Activated CD4-positive, CD25-positive, alpha-beta regulatory T cell treated with anti-CD3 and anti-CD28 coated beads, Interleukin-2, amount 50 U/mL, for 16 hours (primary cell): Measurements from ENCODE around the gene USO1.
"Not testable (repeated sequence)": the region's sequence is repeated elsewhere in the genome, so short reads cannot be mapped to it uniquely, and the experiment has no call there.

Experiments
- DNase-seq: peaks from one replicate; pipeline ENCODE4 v3.0.0-alpha.2; 2020; ENCODE audit warnings: low read depth, low spot score

The USO1 gene

GRCh38 chr4:75710246-75710645 lies 14.1 kb upstream of the USO1 start:
- DNase-seq = no peak

- no peak for DNase-seq
Observed at GRCh38 chr4:75714011-75714410, 10.4 kb upstream of the USO1 start.

GRCh38 chr4:75714704-75715103 lies 9.7 kb upstream of the USO1 start:
- DNase-seq = no peak

DNA sequence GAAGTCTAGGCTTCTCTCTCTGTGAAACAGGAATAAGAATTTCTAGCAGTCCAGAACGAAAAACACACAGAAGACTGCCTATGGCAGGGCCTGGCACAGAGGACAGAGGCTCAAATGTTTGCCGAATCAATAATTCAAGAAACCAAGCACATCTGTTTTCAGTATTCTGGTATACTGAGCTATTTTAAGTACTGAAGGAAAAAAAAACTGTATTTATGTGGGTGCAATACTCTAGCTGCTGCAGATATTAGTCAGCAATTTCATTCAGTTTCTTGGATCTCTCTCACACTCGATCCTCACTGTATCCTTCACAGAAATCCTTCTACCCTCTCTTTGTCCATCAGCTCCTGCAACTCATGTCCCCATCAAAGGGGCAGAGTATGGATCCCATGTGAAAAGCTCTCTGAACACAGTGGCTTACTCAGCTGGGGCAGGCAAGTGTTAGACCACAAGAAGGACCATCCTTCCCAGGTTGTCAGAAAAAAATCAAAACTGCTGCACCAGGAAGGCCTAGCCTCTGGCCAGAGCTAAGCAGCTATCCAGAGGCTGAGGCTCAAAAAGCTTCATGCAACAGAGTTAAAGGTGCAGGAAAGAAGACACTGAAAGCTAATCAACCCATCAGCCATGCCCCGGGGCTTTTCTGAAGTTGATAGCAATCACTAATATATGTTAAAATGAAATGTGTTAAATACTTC lies 9.1 kb upstream of the USO1 start:
- no peak for DNase-seq

DNA sequence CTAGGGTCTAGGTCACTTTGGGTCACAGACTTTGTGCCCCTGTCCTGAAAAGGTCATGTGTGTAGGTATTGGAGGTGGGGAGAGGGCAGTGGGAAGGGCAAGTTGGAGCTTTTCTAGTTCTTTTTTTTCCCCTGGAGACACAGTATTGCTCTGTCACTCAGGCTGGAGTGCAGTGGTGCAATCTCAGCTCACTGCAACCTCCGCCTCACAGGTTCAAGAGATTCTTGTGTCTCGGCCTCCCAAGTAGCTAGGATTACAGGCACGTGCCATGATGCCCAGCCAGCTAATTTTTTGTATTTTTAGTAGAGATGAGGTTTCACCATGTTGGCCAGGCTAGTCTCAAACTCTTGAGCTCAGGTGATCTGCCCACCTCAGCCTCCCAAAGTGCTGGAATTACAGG lies 8.3 kb upstream of the USO1 start:
- DNase-seq = not testable (repeated sequence)

DNA sequence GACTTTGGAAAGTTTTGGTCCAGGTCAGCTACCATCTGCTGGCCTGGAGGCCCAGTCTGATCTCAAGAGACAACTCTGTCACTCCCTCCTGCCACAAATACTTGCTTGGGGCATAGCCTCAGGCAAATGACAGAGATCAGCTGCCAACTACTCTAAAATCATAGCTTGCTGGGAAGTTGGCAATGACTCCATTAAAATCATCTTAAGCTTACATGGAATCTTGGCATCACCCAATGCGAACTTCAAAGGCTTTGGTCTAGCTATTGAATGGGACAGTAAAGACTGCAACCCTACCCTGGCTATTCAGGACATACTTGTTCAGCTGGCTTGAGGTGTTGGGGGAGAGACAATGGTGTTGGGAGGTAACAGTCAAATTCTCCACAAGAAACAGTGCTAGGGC lies 7.0 kb upstream of the USO1 start:
- no peak for DNase-seq

DNA sequence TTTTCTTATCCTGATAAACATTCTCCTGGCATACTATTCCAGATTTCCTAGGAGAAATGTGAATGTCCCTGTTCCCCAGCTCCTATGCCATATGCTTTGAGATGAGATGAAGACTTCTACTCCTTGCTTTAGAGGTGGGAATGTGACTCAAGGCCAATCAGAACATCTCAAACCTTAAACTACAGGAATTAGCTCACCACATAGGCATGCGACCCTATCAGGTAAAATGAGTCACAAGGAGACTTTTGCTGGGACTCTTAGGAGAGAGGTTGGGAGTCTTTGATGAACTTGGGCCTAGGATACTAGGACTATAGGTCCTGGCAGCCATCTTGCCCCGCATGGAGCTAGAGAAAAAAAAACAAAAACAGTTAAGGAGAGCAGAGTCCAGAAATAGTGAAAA lies 5.8 kb upstream of the USO1 start:
- DNase-seq = no peak

DNA sequence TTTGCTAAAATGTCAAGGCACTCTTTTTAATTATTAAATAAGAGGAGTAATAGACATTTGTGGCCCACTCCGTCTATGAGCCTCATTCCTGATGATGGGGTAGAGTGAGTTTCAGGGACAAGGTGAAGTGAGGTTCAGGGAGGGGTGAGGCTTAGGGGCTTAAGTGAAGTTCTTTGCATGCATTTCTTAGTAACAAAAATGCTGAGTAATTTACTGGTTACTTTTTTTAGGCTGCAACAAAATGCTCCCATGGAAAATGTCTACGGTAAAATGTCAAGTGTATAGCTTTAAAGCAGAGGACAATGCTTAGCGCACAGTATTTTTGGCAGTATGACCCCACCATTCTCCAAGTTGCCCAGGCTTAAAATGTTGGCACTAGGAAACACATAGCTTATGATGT lies 2.0 kb upstream of the USO1 start:
- DNase-seq = no peak

DNA sequence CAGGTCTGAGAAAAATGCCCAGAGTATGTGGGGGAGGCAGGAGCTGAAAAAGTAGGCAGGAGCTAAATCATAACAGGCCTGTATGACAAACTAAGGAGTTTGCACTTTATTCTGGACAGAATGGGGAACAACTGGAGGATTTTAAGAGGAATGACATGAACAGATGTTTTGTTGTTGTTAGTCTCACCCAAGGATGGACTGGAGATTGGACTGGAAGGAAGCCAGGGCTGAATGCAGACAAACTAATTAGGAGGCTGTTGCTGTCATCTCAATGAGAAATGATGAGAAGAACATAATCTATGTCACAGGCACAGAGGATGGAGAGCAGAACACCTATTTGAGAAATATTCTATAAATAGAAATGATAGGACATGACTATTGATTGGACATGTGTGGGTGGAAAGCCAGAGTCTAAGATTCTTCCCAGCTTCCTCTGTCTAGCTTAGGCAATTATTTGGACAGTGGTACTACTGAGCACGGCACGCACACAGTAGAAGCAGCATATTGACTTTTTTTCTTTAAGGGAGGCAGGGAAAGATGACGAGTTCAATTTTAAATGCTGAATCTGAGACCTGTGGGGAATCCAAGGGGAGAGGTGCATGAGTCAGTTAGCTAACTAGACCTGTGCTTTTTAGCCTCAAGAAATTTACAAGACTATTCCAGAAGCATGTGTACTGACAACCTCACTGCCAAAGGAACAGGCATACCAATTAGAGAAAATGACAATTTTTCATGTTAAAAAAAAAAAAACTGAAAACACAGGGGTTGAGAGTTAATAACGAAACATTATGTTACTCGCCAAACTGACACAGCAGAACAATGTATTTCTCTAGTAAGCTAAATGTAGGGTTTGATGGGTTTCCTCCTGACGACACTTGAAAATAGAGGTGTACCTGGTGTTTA lies 963 bp upstream of the USO1 start:
- no peak for DNase-seq

- peak; percentile 11 for DNase-seq
Observed at GRCh38 chr4:75724867-75725724, 719 bp downstream of the USO1 start.

DNA sequence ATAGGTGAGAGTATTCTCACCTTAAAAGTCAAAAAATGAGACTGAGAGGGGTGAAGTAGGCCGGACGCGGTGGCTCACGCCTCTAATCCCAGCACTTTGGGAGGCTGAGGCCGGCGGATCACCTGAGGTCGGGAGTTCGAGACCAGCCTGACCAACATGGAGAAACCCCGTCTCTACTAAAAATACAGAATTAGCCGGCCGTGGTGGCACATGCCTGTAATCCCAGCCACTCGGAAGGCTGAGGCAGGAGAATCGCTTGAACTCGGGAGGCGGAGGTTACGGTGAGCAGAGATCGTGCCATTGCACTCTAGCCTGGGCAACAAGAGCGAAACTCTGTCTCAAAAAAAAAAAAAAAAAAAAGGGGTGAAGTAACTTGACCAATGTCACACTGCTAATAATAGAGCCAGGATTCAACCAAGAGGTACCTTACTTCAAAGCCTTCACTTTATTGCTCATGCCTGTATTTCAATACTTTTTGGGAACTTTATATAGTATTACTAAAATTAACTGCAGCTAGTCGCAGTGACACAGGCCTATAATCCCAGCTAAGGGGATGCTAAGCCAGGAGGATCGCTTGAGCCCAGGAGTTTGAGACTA lies 1.7 kb downstream of the USO1 start:
- DNase-seq = not testable (repeated sequence)

DNA sequence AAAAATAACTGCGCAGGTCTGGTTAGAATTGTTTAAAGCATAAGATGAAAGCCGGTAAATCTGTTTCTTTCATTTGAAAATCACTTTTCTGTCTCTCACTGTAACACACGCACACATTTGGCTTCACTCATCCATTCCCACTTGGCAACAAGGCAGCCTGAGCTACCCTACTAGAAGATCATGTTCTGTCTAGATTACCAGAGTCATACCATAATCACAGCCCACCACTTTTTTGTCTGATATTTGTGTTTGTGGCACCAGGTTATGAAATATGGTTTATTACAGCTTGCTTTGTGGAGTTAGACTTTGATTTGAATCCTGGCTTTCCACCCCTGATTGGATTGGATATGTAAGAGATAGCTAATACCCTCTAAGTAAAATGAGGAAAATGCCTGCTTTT lies 2.2 kb downstream of the USO1 start:
- no peak for DNase-seq

DNA sequence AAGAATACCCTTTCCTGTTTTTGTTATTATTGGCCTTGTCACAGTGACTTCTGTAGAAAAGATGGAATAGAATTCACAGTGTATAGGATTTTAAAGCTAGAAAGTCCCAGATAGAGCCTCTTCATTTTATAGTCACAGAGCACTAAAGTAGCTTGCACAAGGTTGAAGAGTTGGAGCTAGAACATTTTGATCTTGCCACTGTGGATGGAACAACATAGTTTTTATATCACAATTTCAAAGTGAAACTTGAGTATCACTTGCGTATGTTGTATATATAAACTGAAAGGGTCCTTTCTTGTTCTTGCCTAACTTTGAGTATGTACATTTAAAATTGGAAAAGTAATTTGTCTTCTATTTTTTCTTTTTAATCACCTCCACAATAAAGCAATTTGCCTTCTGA lies 2.7 kb downstream of the USO1 start:
- DNase-seq = no peak

- no peak for DNase-seq
Observed at GRCh38 chr4:75729836-75730235, 5.5 kb downstream of the USO1 start.

- no peak for DNase-seq
Observed at GRCh38 chr4:75733369-75733768, 9.0 kb downstream of the USO1 start.

- no peak for DNase-seq
Observed at GRCh38 chr4:75735525-75735924, 11.1 kb downstream of the USO1 start.

DNA sequence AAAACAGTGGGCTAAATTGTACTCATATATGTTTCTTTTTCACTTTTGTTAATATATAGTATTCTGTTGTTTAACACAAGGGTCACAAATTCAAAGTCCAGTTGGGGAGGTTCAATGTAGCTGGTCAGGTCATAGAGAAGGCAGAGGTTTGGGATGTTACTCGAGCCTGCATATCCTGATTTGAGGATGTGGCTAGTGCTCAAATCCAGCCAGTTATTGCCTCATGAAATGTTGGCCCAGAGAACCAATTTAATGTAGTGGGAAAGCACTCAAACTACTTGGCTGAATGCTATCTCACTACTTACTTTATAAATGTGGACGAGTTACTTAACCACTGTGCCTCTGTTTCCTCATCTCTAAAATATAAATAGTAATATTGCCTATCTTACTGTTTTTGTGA lies 12.5 kb downstream of the USO1 start:
- DNase-seq = no peak

DNA sequence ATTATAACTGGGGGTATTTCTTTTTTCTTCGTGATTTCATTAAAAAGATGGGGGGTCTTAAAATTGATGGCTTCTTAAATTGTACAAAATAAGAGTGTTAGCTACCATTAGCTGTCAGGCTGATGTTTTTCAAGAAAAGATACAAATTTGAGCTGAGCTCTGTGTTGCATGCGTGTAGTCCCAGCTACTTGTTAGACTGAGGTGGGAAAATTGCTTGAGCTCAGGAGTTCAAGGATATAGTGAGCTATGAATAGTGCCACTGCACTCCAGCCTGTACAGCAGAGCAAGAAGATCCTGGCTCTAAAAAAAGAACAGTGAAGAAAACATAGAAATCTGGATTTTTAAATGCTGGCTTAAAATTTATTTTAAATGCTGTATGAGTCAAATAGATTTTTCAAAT lies 13.0 kb downstream of the USO1 start:
- DNase-seq = no peak

- DNase-seq = no peak
Observed at GRCh38 chr4:75741027-75741426, 16.6 kb downstream of the USO1 start.

DNA sequence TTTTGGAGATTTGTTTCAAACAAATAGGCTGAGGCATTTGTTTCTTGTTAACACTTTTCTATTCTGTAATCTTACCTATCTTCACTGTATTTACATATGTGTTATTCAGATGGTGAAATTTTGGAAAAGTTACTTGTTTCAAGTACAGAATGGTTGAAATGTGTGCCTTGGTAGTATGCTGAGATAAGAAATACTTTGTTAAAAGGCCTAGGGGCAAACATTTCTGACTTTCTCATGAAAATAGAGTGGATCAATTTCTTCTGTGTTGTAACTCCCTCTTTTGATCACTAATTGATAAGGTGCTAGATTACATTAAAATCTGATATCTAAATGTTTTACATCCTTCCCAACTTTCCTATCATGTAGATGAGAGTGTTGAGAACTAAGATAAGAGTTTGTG lies 18.1 kb downstream of the USO1 start:
- no peak for DNase-seq

GRCh38 chr4:75745161-75745560 lies 20.8 kb downstream of the USO1 start:
- no peak for DNase-seq

DNA sequence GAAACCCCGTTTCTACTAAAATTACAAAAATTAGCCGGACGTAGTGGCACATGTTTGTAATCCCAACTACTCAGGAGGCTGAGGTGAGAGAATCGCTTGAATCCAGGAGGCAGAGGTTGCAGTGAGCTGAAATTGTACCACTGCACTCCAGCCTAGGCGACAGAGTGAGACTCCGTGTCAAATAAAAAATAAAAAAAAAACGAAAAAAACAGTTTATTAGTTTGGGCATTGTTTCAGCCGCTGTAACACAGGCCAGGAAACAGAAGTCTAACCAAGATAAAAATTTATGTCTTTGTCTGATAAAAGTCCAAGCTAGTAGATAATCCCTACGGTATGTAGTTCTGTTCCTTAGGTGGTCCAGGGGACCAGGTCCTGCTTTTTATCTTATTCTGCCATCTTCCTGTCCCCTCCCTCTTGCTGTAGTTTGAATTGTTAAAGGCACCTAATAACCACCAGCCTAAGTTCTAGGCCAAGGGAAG lies 21.4 kb downstream of the USO1 start:
- no peak for DNase-seq
